Keratinocyte (primary cell): ENCODE measurements around the gene GUCY1A1.

Experiments
- EZH2 ChIP-seq: IDR thresholded peaks from one replicate; pipeline ENCODE4 v1.6.1; 2012; ENCODE audit warnings: inconsistent platforms, mild to moderate bottlenecking, low read length, moderate library complexity
- TF ChIP-seq, protein P1 (sequence below), 3 experiments: IDR thresholded peaks in 1 of 3; conservative IDR thresholded peaks in 1 of 3; optimal IDR thresholded peaks in 1 of 3; 2 replicates in 2 of 3; 3 replicates in 1 of 3; pipeline versions ENCODE3 to v1.5.1; 2011; ENCODE audit warnings: low read length in 3 of 3, mild to moderate bottlenecking in 3 of 3, moderate library complexity in 2 of 3, control low read depth in 1 of 3, inconsistent platforms in 1 of 3; ENCODE audit not compliant: insufficient read depth in 2 of 3; ENCODE audit errors: extremely low read depth in 1 of 3

GRCh38 chr4:155674669-155675071, 8.0 kb downstream of the GUCY1A1 start:
- TF ChIP-seq, protein P1, sequence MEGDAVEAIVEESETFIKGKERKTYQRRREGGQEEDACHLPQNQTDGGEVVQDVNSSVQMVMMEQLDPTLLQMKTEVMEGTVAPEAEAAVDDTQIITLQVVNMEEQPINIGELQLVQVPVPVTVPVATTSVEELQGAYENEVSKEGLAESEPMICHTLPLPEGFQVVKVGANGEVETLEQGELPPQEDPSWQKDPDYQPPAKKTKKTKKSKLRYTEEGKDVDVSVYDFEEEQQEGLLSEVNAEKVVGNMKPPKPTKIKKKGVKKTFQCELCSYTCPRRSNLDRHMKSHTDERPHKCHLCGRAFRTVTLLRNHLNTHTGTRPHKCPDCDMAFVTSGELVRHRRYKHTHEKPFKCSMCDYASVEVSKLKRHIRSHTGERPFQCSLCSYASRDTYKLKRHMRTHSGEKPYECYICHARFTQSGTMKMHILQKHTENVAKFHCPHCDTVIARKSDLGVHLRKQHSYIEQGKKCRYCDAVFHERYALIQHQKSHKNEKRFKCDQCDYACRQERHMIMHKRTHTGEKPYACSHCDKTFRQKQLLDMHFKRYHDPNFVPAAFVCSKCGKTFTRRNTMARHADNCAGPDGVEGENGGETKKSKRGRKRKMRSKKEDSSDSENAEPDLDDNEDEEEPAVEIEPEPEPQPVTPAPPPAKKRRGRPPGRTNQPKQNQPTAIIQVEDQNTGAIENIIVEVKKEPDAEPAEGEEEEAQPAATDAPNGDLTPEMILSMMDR (optimal IDR thresholded peaks at IDR 0.05 in 1 of 3, IDR thresholded peaks at IDR 0.05 in 1 of 3, conservative IDR thresholded peaks at IDR 0.05 in 1 of 3; ENCODE audit: extremely low read depth in 1 of 3, insufficient read depth in 2 of 3, low read length in 3 of 3): no peak
- no peak for TF ChIP-seq EZH2
